Activated CD4-positive, CD25-positive, alpha-beta regulatory T cell treated with anti-CD3 and anti-CD28 coated beads, Interleukin-2, amount 50 U/mL, for 72 hours (primary cell): ENCODE data around the gene GIMAP8.
"Not testable (repeated sequence)": the region's sequence is repeated elsewhere in the genome, so short reads cannot be mapped to it uniquely, and the experiment has no call there.

ENCODE experiments used
- DNase-seq: peaks from one replicate; pipeline ENCODE4 v3.0.0; 2021

Gene GIMAP8

DNA sequence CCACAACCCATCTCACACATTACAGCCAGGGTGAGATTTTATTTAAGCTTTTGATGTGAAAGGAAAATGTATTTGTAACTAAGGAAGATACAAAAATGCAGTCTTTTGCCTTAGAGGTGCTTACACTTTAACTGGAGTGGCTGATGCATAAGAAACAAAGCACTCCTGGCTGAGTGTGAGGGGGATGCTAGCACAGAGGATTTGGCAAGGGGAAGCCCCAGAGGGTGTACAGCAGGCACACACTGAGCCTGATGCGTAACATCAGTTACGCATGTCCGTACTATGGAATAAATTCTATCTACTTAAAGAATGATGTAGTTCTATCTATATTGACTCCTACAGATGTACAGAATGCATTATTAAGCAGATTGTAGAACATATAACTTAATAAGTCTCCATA lies 17.8 kb downstream of the GIMAP8 start:
- no peak for DNase-seq

DNA sequence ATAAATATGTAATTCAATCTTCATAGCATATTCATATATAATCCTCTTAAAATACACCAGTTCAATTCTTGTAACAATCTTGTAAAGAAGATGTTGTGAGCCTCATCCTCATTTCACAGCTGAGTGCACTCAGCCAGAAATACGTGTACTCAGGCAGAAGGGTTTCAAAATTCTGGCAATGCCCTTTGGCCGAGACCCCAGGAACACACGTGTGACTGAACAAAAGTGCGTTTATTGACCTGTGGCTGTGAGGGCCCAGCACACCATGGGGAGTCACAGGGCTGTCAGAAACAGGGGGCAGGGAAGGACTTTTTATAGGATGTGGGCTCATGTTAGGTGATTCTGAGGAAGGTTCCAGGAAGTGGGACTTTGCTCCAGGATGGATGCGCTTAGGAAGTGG lies 21.5 kb downstream of the GIMAP8 start:
- DNase-seq = no peak

DNA sequence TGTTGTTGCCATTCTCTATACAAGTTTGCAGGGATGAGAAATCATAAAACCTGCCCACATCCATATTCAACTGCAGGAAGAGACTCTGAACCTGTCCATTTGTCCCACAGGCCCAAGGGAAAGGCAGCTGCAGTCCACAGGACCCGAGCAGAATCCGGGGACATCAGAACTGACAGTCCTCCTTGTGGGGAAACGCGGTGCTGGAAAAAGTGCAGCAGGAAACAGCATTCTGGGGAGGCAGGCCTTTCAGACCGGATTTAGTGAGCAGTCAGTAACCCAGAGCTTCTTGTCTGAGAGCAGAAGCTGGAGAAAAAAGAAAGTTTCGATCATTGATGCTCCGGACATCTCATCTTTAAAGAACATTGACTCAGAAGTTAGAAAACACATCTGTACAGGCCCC lies 23.5 kb downstream of the GIMAP8 start:
- no peak for DNase-seq

DNA sequence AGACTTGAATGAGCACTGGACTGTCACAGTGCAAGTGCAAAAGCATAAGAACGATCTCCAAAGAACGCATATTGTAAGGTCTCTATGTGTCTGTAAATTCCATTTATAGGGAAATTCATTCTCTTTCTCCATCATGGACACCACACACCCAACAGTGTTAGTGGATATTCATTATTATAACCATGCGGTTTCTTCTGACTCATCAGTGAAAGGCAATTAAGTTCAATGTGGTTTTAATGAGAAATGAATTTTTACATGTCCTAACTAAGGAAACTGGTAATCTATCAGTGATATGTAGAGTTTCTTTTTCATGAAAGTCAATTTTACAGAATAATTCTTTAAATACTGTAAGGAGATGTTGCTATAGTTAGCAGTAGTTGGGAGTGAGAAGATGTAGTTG lies 25.9 kb downstream of the GIMAP8 start:
- no peak for DNase-seq

DNA sequence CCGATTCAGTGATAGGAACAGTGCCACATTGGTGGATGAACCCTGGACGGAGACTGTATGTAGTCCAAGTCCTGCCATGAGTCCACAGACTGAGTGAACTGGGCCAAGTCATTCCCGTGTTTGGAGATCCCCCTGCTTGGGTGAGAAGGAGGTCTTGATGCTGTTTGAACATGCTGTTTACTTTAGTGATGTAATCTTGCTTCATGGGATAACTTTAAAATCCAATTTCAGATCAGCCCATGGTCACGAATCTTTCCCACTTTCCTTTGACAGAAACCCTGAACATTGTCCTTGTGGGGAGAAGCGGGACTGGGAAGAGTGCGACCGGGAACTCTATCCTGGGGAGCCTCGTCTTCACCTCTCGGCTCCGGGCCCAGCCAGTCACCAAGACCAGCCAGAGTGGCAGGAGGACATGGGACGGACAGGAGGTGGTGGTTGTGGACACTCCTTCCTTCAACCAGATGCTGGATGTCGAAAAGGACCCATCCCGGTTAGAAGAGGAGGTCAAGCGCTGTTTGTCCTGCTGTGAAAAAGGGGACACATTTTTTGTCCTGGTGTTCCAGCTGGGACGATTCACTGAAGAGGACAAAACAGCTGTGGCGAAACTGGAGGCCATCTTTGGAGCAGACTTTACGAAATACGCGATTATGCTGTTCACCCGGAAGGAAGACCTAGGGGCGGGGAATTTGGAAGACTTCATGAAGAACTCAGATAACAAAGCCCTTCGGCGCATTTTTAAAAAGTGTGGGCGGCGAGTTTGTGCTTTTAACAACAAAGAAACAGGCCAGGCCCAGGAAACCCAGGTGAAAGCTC lies 26.6 kb downstream of the GIMAP8 start:
- DNase-seq = no peak

DNA sequence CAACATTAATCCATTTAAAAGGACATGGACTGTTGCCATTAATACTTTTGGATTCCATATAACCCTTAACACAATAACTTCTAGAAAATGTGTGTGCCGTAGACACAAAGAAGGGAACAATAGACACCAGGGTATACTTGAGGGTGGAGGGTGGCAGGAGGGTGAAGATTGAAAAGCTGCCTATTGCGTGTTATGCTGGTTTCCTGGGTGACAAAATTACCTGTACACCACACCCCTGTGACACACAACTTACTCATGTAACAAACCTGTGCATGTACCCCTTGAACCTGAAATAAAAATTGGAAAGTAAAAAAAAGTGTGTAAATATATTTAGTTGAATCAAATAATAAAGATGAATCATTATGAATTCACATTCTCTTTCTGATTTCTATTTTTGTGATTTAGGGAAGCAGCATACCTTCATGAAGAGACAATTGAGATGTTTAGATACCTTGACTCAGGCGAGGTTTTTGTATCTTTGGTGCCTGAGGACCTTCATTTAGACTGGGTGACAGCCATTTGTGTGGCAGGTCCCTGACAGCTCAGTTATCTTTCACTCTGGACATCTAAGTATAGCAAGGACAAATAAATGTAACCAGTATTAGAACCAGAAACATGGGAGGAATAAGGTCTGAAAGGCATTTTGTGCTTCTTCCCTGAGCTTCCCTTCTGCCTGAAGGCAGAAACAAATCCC lies 28.7 kb downstream of the GIMAP8 start:
- DNase-seq = no peak

DNA sequence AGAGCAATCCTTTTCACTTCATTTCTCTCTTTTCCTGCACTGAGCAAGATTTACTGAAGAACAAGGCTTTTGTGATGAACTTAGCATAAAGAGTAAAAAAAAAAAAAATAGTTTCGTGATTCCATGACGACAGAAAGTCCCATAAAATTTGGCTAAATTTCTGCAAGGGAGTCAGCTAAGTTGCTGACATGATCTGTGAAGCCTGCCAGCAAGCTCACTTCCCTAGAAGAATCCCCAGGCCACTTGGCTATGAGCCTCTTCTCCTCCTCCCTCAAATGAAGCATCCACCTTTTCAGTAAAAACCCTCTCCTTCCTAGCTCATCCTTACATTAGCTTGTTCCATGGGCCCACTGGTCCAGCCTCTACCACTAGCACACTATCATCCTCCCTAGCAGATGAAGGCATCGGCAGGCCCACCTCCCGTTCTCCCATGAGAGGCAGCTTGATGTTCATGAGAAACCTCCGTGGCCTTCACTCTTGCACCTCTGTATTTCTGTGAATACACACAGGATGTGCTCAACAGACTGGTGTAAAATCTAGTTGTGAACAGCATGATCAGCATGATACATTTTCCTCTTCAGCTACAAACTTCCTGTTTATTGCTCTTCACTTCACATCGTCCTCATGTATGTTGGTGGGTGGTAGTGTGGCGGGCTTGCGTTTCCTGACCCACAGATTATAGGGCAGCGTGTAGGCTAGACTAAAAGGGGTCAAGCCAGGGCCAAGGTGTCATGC lies 30.9 kb downstream of the GIMAP8 start:
- no peak for DNase-seq

DNA sequence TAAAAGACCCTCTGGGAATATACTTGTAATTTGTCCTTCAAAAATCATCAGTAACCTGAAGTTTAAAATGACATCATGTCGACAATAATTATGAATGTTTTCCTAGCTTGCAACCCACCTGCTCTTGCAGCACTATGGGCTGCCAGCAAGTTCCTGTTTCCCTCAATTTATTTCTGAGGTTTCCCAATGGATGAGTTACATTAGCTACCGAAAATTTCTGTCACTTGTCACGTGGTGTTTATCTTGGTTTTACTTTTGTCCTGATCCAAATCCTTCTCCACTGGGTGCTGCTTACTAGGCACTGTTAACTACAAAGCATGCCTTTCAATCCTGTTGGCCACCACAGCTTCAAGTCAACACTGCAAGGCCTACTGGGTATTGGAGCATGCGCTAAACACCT lies 31.5 kb downstream of the GIMAP8 start:
- DNase-seq = no peak

DNA sequence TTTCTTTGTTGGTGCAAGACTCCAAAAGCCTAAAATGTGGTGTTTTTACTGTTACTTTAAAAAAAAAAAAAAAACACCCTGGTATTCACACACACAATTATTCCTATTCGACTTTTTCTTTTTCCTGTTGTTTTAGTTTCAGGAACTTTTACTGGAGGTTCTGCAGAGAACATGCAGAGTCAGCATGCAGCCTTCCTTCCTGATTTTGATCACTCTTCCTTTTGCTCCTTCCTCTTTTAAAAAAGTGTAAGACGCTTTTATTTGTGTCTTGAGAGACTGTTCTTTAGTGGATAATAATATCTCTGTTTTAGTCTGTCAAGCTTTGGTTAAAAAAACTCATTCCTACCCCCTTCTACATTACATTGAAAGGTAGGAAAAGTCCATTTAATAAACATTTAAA lies 33.1 kb downstream of the GIMAP8 start:
- DNase-seq = not testable (repeated sequence)

DNA sequence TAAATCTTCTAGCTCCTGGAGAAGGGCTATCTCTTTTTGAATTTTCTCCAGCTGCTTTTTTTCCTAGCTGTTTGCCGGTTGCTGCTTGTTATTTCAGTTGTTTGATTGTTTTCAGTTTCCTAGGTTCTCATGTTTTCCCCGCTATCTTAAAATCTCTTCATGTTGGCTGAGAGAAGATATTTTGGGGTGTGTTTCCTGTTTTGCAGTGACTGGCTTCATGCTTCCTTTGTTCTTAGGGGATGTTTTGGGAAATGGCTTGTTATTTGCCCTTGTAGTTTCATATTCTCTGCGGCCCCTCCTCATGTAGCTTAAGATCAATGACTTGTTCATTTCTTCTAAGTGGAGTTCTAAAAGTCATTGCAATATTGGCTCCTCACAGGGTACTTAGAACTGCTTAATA lies 33.6 kb downstream of the GIMAP8 start:
- DNase-seq = not testable (repeated sequence)

DNA sequence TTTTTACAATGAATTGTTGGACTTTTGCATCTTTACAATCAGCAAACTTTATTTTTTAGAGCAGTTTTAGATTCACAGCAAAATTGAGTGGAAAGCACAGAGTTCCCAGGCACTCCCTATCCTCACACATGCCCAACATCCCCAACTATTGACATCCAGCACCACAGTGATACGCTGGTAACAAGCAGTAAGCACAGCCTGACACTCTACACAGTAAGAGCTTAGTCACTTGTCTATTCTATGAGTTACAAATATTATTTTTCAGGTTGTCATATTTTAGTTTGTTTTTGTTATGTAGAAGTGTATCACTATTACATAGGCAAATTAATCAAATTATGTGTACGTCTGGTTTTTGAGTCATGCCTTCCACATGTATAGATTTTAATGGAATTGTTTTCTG lies 37.2 kb downstream of the GIMAP8 start:
- DNase-seq = no peak

DNA sequence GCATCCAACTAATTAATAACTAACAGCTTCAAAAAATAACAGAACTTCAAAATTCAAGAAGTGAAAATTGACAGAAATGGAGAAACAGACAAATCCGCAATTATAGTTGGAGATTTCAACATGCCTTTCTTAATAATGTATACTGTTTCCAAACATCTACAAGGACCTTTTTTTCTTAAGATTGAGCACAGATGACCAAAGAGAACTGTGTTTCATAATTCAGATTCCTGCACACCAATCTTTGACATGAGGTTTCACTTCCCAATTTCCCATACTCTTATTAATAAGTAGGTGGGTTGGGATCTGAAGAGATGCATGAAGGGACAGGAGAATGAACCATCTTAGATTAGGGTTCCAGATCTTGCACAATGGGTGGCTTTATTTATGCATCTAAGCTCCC lies 39.4 kb downstream of the GIMAP8 start:
- DNase-seq = no peak

DNA sequence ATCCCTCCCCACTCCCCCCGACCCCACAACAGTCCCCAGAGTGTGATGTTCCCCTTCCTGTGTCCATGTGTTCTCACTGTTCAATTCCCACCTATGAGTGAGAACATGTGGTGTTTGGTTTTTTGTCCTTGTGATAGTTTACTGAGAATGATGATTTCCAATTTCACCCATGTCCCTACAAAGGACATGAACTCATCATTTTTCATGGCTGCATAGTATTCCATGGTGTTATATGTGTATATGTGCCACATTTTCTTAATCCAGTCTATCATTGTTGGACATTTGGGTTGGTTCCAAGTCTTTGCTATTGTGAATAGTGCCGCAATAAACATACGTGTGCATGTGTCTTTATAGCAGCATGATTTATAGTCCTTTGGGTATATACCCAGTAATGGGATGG lies 43.0 kb downstream of the GIMAP8 start:
- DNase-seq = not testable (repeated sequence)

DNA sequence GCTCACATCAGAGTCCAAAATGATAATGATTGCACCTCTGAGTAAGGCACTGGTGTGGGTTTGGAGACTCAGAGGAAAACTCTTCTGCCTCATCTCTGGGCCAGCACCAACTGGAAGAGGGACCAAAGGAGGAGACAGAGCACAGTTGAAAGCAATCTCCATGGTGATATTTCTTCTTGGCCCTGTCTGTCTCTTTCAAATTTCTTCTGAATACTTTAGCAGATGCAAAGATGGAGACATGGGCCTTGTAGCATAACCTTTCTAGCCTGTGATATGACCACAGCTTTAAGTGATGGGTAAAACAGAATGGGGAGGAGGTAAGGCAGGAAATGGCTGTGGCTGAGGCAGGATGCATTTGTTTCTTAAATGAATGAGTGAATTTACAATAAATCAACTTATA lies 52.1 kb downstream of the GIMAP8 start:
- no peak for DNase-seq

DNA sequence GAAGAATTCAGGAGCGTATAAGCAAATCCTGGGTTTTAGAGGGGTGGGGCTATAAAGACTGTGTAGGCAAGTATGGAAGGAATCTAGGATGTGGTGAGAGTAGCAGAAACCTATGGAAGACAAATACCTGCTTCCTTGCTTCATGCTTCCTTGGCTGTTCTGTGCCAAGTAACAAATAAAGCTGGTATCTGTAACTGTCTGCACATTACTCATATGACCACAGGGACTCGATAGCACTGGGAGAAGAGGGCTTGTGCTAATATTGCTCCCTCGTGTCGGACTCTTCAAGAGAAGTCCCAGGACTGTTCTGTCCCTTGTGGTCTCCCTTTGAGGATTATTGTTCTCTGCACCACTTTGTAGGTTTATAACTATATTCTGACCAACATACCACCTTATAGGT lies 52.7 kb downstream of the GIMAP8 start:
- DNase-seq = no peak

DNA sequence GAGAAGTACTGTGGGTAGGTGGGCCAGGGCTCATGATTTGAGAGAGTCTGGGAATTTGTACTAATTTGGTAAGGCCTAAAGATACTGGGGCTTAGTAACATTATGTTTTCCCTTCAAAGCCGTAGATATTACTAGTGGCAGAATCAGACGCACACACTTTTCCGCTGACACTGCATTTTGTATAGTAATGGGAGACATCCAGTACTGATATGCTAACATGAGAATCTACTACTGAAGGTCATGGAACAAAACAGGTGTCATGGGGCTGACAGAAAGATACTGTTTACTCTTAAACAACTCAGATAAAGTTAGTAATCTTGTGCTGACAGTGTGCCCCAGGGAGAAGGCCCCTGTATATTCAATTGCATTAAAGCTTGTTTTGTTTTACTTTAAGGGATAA lies 53.2 kb downstream of the GIMAP8 start:
- DNase-seq = no peak

DNA sequence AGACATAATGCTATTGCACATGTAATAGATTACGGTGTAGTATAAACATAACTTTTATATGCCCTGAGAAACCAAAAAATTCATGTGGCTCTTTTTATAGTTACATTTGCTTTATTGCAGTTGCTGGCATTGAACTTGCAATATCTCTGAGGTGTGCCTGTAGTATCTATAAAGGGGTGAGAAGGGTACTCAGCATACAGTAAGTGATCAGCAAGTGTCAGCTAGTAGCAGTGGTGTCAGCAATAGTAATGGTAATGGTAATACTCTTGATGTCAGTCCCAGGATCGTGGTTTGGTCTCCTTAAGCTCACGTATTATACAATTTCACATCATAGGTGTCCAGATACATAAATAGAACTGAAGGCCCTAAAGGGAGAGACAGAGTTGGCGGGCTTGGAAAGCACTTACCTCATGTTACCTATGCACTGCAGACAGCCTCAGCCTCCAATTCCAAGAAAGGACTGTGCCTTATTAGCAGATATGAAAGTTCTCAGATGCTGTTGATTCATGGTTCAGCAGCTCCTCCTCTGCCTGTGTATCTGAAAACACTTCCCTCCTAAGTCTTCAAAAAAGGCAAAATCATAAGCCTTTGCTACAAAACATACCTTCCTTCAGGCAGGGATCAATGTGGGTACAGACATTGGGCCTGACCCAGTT lies 57.6 kb downstream of the GIMAP8 start:
- DNase-seq = no peak

DNA sequence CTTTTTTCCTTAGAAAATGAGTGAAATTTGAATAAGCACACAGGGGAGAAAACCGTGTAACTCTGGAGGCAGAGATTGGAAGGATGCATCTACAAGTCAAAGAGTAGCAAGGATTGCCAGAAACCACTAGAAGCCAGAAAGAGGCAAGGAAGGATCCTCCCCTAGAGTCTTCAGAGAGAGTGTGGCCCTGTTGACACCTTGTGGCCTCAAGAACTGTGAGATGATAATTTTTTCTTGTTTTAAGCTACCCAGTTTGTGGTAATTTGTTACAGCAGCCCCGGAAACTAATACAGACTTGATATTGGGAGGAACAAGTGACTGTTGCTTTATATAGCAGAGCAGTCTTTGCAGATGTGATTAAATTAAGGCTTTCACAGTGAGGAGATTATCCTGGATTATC lies 60.6 kb downstream of the GIMAP8 start:
- DNase-seq = no peak

DNA sequence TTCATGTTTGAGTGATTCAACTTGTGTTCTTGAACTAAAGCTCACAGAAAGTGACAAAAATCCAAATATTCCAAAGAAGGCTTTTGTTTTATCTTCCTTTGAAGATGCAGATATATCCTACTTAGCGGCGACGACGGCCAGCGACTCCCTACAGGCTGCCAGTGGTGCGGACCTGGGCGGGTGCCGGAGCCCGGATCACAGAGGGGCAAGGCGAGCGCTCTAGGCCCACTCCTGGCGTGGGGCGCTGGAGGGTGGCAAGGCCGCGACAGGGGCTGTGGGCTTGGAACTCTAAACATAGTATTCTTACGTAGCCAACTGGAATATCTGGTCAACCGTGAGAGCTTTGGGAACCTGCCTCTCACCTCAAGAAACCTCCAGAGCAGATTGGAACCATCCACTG lies 63.3 kb downstream of the GIMAP8 start:
- DNase-seq = no peak

DNA sequence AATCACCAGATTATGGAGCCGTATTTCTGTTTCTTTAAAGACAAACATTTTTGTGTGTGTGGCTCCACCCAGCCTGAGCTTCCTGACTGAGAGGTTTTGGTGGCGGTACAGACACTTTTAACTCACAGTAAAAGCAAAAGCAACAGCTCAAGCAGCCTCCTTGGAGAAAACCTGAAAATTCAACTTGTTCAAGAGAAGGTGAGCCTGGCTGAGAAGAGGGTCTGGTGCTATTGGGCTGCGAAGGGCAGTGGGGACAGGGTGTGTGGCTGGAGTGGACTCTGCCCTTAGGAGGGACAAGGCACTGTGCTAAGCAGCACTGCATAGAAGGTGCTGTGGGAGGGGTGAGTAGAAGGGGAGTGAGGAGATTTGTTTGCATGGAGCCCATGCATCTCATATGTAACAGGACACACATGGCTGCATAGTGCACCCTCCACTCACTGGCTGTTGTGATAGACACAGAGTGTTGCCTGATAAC lies 64.4 kb downstream of the GIMAP8 start, which contains the start of gene GIMAP7:
Gene GIMAP7 (plus strand): TSS at position 125 of the 475 bp plus-strand sequence. CDS start 5,103 bp downstream, outside the sequence.
- DNase-seq = peak; percentile 48

DNA sequence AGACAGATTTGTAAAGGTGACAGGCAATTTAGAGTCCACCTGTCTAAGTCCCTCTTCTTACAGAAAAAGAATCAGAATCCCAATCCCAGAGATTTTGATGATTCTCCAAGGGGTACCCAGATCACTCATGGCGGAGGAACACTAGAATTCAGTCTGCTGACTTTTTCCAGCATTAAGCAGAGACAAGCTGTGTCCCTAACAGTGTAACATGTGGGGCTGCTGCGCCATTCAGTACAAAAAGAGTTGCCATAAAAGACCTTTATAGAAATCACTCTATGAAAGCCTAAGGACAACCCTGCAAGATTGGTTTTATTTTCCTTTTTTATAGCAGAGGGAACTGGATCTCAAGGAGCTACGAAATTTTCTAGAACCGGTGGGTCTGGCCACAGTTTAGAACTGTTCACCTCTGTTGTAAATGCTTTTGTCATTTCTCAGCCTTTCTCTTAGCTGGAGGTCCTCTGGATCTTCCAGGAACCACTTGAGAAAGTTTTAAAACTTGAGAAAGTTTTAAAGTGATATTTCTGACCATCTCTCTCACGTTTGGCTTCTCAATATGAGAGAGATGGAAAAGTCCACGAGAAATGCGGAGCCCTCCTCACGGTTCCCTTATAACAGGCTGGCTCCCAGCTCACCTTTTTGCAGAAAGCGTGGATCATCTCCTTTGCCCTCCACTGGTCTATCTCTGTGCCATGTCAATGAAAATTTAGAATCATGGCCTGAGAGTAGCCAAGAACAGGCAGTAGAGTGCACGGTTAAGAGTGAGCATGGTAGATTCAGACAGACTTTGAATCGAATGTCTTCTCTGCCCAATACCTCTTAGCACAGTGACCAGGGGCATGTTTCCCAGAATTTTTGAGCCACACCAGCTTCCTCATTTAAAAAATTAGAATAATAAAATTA lies 65.1 kb downstream of the GIMAP8 start:
- DNase-seq = no peak
